Mesothelial cell of epicardium (in vitro differentiated cells): ENCODE data around the gene VOPP1. TPM values are rescaled to one million over a fixed set of nuclear protein-coding genes. Genes with fewer than 3 reads are reported as not detected.

ENCODE experiments used
- DNase-seq, 2 experiments: peaks; one replicate each; pipeline ENCODE4 v3.0.0; 2021; ENCODE audit warnings: low spot score in 2 of 2; ENCODE audit not compliant: unreplicated experiment in 2 of 2
- H3K27ac Mint-ChIP-seq: 2 replicates; pipeline ENCODE4 v1.8.0; 2021; ENCODE audit warnings: mixed read lengths
- H3K27me3 Mint-ChIP-seq: 2 replicates; pipeline ENCODE4 v1.8.0; 2021; ENCODE audit warnings: low read depth, mixed read lengths
- H3K36me3 Mint-ChIP-seq: 2 replicates; pipeline ENCODE4 v1.8.0; 2021; ENCODE audit warnings: mixed read lengths
- H3K4me1 Mint-ChIP-seq: 2 replicates; pipeline ENCODE4 v1.8.0; 2021; ENCODE audit warnings: mixed read lengths
- H3K4me3 Mint-ChIP-seq: 2 replicates; pipeline ENCODE4 v1.8.0; 2021; ENCODE audit warnings: mild to moderate bottlenecking, moderate library complexity, mixed read lengths
- H3K9me3 Mint-ChIP-seq: 2 replicates; pipeline ENCODE4 v1.8.0; 2021; ENCODE audit warnings: mixed read lengths
- total RNA-seq: library from RNA; stranded (reverse); gene quantifications from 3 replicates; pipeline ENCODE4 v1.2.1, GENCODE V29; 2021
- TF ChIP-seq, protein P1 (sequence below): fragments of 200-600 bp; sonication (generic); IDR thresholded peaks from one replicate; pipeline ENCODE4 v1.5.0; 2021; ENCODE audit warnings: antibody characterized with exemption; ENCODE audit not compliant: unreplicated experiment

VOPP1 gene
- total RNA-seq, 1 donor from 2014 or later = 42.8 TPM

DNA sequence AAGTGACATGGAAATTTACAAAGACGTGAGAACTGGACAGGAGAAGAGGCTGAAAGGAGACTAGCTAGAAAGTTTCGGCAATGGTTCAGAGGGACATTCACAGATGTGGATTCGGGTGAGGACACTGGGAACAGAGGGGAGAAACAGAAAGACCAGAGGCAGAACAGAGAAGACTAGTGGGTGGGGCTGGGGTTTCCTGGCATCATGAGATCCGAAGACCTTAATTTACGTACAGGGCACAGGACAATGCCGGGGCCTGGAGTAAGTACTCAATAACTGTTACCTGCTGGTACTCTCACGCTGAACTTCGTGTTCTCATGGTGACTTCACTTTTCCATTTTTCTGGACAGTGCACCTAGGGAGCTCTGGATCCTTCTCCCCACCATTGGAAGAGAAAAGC, 53.5 kb downstream of the VOPP1 start:
- no peak overlapping the region for H3K27ac Mint-ChIP-seq
- TF ChIP-seq, protein P1, sequence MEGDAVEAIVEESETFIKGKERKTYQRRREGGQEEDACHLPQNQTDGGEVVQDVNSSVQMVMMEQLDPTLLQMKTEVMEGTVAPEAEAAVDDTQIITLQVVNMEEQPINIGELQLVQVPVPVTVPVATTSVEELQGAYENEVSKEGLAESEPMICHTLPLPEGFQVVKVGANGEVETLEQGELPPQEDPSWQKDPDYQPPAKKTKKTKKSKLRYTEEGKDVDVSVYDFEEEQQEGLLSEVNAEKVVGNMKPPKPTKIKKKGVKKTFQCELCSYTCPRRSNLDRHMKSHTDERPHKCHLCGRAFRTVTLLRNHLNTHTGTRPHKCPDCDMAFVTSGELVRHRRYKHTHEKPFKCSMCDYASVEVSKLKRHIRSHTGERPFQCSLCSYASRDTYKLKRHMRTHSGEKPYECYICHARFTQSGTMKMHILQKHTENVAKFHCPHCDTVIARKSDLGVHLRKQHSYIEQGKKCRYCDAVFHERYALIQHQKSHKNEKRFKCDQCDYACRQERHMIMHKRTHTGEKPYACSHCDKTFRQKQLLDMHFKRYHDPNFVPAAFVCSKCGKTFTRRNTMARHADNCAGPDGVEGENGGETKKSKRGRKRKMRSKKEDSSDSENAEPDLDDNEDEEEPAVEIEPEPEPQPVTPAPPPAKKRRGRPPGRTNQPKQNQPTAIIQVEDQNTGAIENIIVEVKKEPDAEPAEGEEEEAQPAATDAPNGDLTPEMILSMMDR = no peak
- no peak for DNase-seq
- no peaks in the 10 kb centered on the region for H3K4me1 Mint-ChIP-seq
- H3K36me3 Mint-ChIP-seq = peaks cover 12% of the 10 kb centered on the region
- no peak overlapping the region for H3K4me3 Mint-ChIP-seq
- no peaks in the 10 kb centered on the region for H3K9me3 Mint-ChIP-seq
- H3K27me3 Mint-ChIP-seq = no peaks in the 10 kb centered on the region

DNA sequence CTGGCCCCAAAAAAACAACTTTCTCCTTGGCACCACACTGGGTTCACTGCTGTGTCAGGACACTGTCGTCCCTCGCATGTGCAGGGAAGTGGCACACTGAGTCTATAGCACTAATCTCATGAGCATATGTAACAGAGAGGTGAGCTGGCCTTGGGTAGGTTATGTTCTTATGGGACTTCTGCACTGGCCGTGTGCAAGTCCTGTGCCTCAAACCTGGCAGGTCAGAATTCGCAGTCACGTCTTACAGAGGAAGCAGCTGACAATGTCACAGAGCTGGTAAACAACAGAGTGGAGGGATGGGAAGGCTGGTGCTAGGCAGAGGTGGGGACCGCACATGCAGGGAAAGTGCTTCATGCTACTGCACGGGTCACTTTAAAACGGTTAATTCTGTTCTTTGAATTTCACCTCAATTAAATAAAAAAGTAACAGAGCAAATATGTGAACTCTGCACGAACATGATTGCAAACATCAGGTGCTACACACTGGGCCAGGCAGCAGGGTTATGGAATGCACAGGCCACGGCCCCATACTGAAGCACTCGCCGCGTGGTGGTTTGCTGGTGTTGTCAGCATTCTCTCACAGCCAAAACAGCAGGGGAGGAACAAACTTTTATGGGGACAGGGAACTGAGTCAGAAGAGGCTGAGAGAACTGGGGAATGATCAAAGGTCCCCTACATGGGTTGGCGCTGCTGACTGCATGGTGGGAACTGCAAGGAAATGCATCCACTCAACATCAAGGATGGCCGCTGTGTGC, 54.2 kb downstream of the VOPP1 start:
- Mint-ChIP-seq H3K4me3 (no peak overlapping the region), H3K4me1 (no peaks in the 10 kb centered on the region), H3K36me3 (peaks cover 12% of the 10 kb centered on the region), H3K27ac (no peak overlapping the region), H3K9me3 (no peaks in the 10 kb centered on the region), H3K27me3 (no peaks in the 10 kb centered on the region)
- TF ChIP-seq, protein P1 = no peak
- DNase-seq = no peak

DNA sequence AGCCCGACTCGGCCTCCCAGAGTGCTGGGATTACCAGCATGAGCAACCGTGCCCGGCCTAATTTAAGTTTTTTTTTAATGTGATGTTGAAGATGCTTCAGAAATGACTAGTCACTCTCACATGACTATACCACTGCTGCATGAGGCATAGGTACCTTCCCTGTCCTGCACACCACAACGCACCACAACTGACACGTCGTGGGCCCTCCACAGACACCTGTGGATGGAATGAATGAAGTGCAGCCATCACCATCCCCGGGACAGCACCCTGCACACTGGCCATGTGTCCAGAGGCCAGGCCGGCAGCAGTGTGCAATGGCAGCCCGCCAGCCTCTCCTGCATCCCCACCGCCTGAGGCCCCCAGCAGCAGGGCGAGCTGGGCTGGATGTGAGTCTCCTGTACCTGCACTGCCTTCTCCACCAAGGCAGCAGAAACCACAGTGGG, 55.1 kb downstream of the VOPP1 start:
- Mint-ChIP-seq H3K27ac (no peak overlapping the region), H3K9me3 (no peaks in the 10 kb centered on the region), H3K4me3 (no peak overlapping the region), H3K36me3 (peaks cover 12% of the 10 kb centered on the region), H3K27me3 (no peaks in the 10 kb centered on the region), H3K4me1 (no peaks in the 10 kb centered on the region)
- DNase-seq = no peak
- TF ChIP-seq, protein P1 = no peak

DNA sequence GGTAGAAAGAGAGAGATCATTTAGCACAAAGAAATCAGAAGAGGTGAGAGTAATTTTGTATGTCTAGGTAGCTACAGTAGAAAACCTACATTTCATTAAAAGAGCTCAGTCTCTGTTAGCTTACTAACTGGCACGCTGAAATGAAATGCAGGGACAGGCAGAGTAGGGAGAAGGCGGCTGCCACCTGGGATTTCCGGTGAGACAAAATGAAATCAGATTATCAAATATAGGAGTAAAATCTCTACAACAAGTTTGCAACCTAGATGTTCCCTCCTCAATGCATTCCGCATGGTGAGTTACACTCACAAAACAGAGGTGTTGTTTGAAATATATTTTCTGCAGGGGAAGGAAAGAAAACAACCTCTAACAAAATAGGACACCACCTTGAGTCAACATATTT, 55.9 kb downstream of the VOPP1 start:
- Mint-ChIP-seq H3K36me3 (peaks cover 12% of the 10 kb centered on the region), H3K4me1 (no peaks in the 10 kb centered on the region), H3K27ac (no peak overlapping the region), H3K9me3 (no peaks in the 10 kb centered on the region), H3K27me3 (no peaks in the 10 kb centered on the region), H3K4me3 (no peak overlapping the region)
- no peak for DNase-seq
- TF ChIP-seq, protein P1 = no peak

DNA sequence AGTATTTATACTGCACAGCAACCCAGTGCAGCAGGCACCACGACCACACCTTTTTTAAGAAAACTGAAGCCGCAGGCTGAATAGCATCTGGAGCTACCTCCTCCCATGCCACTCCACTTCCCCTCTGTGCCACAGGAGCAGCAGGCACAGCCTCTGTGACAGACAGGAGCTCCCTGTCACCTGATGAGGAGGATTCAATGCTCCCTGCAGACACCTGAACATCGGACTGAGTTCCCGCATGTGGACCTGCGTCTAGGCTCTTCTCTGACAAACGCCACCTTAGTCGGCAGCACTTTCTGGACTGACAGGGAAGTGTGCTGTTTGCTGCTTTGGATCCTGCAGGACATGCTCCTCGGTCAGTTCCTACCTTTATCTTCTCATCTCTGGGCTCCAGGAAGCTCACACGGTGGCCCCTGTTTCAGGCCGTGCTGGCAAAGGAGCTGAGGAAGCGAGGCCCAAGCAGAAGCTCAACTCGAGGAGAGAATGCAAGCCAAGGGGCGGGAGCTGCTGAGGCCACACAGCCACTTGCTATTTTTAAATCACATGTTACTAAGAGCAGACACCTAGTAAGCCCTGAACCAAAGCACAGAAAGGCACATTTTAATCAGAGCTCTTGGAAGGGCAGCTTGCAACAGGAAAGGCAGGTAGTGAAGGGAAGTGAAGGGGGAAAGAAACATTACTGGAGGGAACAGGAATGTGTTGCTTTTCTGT, 56.6 kb downstream of the VOPP1 start:
- peaks cover 12% of the 10 kb centered on the region for H3K36me3 Mint-ChIP-seq
- H3K27ac Mint-ChIP-seq = no peak overlapping the region
- no peak for DNase-seq
- H3K4me3 Mint-ChIP-seq = no peak overlapping the region
- H3K4me1 Mint-ChIP-seq = no peaks in the 10 kb centered on the region
- no peaks in the 10 kb centered on the region for H3K9me3 Mint-ChIP-seq
- H3K27me3 Mint-ChIP-seq = no peaks in the 10 kb centered on the region
- TF ChIP-seq, protein P1 = no peak
